ENCODE data around the gene HMOX1. TPM values are rescaled to one million over a fixed set of nuclear protein-coding genes. Genes with fewer than 3 reads are reported as not detected.

Gene HMOX1
- total RNA-seq, 1 experiment from 2014 or later = 26.4 TPM

- CTCF ChIA-PET = no interaction called here
- Histone ChIP-seq H3K4me2 (ENCODE audit: low read length) (no peak overlapping the region), H3K4me1 (ENCODE audit: control insufficient read depth in 1 of 2, insufficient read depth in 2 of 2, low read length in 2 of 2) (peaks cover 0 to 4% of the 10 kb centered on the region in 2 experiments; a peak in 1 of 4 replicates), H3K9me3 (ENCODE audit: control insufficient read depth in 1 of 2, insufficient read depth in 1 of 2, low read depth in 1 of 2, low read length in 2 of 2) (no peaks in the 10 kb centered on the region), H3K9me2 (ENCODE audit: insufficient read depth) (no peaks in the 10 kb centered on the region), H3K4me3 (replicated peaks in 1 of 2; ENCODE audit: low read depth in 1 of 2, low read length in 2 of 2) (no peak overlapping the region), H3K9ac (ENCODE audit: low read length) (no peak overlapping the region), H3K36me3 (ENCODE audit: control insufficient read depth in 1 of 2, insufficient read depth in 2 of 2, low read length in 2 of 2) (no peaks in the 10 kb centered on the region), H4K20me1 (ENCODE audit: insufficient read depth) (no peaks in the 10 kb centered on the region), H3K27ac (ENCODE audit: low read depth, low read length) (no peak overlapping the region), H3K79me2 (ENCODE audit: insufficient read depth, low read length) (no peaks in the 10 kb centered on the region), H3K27me3 (ENCODE audit: insufficient read depth, low read length) (no peaks in the 10 kb centered on the region), H2AFZ (ENCODE audit: low read depth, low read length, poor library complexity, severe bottlenecking) (no peak overlapping the region)
- BruUV-seq (replicated peaks) = no TSS peak
- POLR2A ChIA-PET = no interaction called here
- intact Hi-C loops (cut with micrococcal nuclease) = loop anchor here (10.0 kb wide), 1 partner anchor 685 kb away; no protein-coding TSS in a partner anchor
- RAD21 ChIA-PET (ENCODE audit: low non-redundant PET in 1 of 2, low total read pairs in 2 of 2, uncharacterized antibody in 2 of 2, unreplicated experiment in 2 of 2) = no interaction called here
- TF ChIP-seq ZFX (IDR thresholded peaks at IDR 0.05) (no peak), SP1 (IDR thresholded peaks at IDR 0.05; ENCODE audit: low read depth) (no peak), EZH2phosphoT487 (IDR thresholded peaks at IDR 0.05; ENCODE audit: borderline replicate concordance) (no peak), ELF1 (IDR thresholded peaks at IDR 0.05; ENCODE audit: borderline replicate concordance, low read depth) (no peak), FOSL1 (IDR thresholded peaks at IDR 0.05; ENCODE audit: low read depth) (no peak), CBX3 (IDR thresholded peaks at IDR 0.05; ENCODE audit: low read depth) (no peak)
- TF ChIP-seq, protein P1, sequence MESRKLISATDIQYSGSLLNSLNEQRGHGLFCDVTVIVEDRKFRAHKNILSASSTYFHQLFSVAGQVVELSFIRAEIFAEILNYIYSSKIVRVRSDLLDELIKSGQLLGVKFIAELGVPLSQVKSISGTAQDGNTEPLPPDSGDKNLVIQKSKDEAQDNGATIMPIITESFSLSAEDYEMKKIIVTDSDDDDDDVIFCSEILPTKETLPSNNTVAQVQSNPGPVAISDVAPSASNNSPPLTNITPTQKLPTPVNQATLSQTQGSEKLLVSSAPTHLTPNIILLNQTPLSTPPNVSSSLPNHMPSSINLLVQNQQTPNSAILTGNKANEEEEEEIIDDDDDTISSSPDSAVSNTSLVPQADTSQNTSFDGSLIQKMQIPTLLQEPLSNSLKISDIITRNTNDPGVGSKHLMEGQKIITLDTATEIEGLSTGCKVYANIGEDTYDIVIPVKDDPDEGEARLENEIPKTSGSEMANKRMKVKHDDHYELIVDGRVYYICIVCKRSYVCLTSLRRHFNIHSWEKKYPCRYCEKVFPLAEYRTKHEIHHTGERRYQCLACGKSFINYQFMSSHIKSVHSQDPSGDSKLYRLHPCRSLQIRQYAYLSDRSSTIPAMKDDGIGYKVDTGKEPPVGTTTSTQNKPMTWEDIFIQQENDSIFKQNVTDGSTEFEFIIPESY (IDR thresholded peaks at IDR 0.05; ENCODE audit: extremely low read depth, insufficient replicate concordance, low read length) = no peak
- TF ChIP-seq, protein P2, sequence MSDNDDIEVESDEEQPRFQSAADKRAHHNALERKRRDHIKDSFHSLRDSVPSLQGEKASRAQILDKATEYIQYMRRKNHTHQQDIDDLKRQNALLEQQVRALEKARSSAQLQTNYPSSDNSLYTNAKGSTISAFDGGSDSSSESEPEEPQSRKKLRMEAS (IDR thresholded peaks at IDR 0.05) = no peak
- DNase-seq (ENCODE audit: low read depth, low spot score) (no peak), ATAC-seq (no peak)
These were observed 58.4 kb downstream of the HMOX1 start for GRCh38 chr22:35439365-35439717.

DNA sequence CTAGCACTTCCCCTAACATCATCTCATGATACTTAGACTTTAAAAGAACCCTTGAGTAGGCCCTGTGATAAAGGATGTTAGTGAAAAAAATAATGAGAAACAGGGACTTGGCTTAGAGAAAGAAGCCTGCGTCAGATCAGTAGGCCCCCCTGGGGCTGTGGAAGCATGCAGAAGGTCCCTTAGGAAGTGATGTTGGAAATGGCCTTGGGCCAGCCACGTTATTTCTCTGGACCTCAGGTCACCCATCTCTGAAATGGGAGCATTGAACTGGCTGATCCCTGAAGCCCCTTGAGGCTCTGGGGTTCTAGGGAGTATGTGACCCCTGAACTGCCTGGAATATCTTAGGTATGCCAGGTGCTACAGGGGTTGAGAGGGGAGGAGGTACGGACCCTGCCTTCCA, 59.2 kb downstream of the HMOX1 start:
- H3K9ac ChIP-seq (ENCODE audit: low read length) = no peak overlapping the region
- no peaks in the 10 kb centered on the region for H3K36me3 ChIP-seq (ENCODE audit: control insufficient read depth in 1 of 2, insufficient read depth in 2 of 2, low read length in 2 of 2)
- BruUV-seq (replicated peaks) = no TSS peak
- no peak for ATAC-seq
- H3K27ac ChIP-seq (ENCODE audit: low read depth, low read length) = no peak overlapping the region
- H3K9me3 ChIP-seq (ENCODE audit: control insufficient read depth in 1 of 2, insufficient read depth in 1 of 2, low read depth in 1 of 2, low read length in 2 of 2) = no peaks in the 10 kb centered on the region
- intact Hi-C loops (cut with micrococcal nuclease) = no loop called here
- H4K20me1 ChIP-seq (ENCODE audit: insufficient read depth) = no peaks in the 10 kb centered on the region
- POLR2A ChIA-PET = no interaction called here
- H3K4me1 ChIP-seq (ENCODE audit: control insufficient read depth in 1 of 2, insufficient read depth in 2 of 2, low read length in 2 of 2) = peaks cover 0 to 4% of the 10 kb centered on the region in 2 experiments; a peak in 1 of 4 replicates
- no peak for DNase-seq (ENCODE audit: low read depth, low spot score)
- no peak overlapping the region for H3K4me2 ChIP-seq (ENCODE audit: low read length)
- no peaks in the 10 kb centered on the region for H3K9me2 ChIP-seq (ENCODE audit: insufficient read depth)
- H3K79me2 ChIP-seq (ENCODE audit: insufficient read depth, low read length) = no peaks in the 10 kb centered on the region
- RAD21 ChIA-PET (ENCODE audit: low non-redundant PET in 1 of 2, low total read pairs in 2 of 2, uncharacterized antibody in 2 of 2, unreplicated experiment in 2 of 2) = no interaction called here
- H2AFZ ChIP-seq (ENCODE audit: low read depth, low read length, poor library complexity, severe bottlenecking) = no peak overlapping the region
- H3K27me3 ChIP-seq (ENCODE audit: insufficient read depth, low read length) = no peaks in the 10 kb centered on the region
- no peak overlapping the region for H3K4me3 ChIP-seq (replicated peaks in 1 of 2; ENCODE audit: low read depth in 1 of 2, low read length in 2 of 2)
- CTCF ChIA-PET = no interaction called here
- TF ChIP-seq RAD21 (IDR thresholded peaks at IDR 0.05; ENCODE audit: low read depth) (no peak), ZFX (IDR thresholded peaks at IDR 0.05) (no peak), YY1 (IDR thresholded peaks at IDR 0.05; ENCODE audit: extremely low read depth, insufficient replicate concordance, low read depth, low read length) (no peak), POLR2AphosphoS5 (IDR thresholded peaks at IDR 0.05; ENCODE audit: low read depth, low read length) (no peak), ELF1 (IDR thresholded peaks at IDR 0.05; ENCODE audit: borderline replicate concordance, low read depth) (no peak), ZNF274 (IDR thresholded peaks at IDR 0.05; ENCODE audit: low read depth, low read length) (no peak), EZH2phosphoT487 (IDR thresholded peaks at IDR 0.05; ENCODE audit: borderline replicate concordance) (no peak), CBX3 (IDR thresholded peaks at IDR 0.05; ENCODE audit: low read depth) (no peak), JUND (IDR thresholded peaks at IDR 0.05) (no peak), TCF7L2 (IDR thresholded peaks at IDR 0.05; ENCODE audit: borderline replicate concordance, extremely low read depth, insufficient read depth, insufficient read length) (no peak), EZH2 (IDR thresholded peaks at IDR 0.05) (no peak), SIN3A (IDR thresholded peaks at IDR 0.05; ENCODE audit: low read depth) (no peak)
- TF ChIP-seq, protein P2 (IDR thresholded peaks at IDR 0.05) = no peak
- TF ChIP-seq, protein P1 (IDR thresholded peaks at IDR 0.05; ENCODE audit: extremely low read depth, insufficient replicate concordance, low read length) = no peak

Data from HCT116 (cell line).